ENCODE data around the gene KRT13.

- TF ChIP-seq CTCF (IDR thresholded peaks at IDR 0.05; ENCODE audit: insufficient read depth, low read length, poor library complexity, severe bottlenecking) (no peak), EZH2phosphoT487 (conservative IDR thresholded peaks at IDR 0.05; ENCODE audit: low read length) (no peak)
These were observed 16.3 kb upstream of the KRT13 start for GRCh38 chr17:41521574-41522261.
